GM18907 (cell line): ENCODE results near the gene KLHL40.

Experiments
- ATAC-seq: cut with Tn5 transposase; IDR thresholded peaks from one replicate; pipeline ENCODE4 v1.9.1; 2021; ENCODE audit warnings: mild to moderate bottlenecking, moderate library complexity; ENCODE audit not compliant: unreplicated experiment

Gene KLHL40

DNA sequence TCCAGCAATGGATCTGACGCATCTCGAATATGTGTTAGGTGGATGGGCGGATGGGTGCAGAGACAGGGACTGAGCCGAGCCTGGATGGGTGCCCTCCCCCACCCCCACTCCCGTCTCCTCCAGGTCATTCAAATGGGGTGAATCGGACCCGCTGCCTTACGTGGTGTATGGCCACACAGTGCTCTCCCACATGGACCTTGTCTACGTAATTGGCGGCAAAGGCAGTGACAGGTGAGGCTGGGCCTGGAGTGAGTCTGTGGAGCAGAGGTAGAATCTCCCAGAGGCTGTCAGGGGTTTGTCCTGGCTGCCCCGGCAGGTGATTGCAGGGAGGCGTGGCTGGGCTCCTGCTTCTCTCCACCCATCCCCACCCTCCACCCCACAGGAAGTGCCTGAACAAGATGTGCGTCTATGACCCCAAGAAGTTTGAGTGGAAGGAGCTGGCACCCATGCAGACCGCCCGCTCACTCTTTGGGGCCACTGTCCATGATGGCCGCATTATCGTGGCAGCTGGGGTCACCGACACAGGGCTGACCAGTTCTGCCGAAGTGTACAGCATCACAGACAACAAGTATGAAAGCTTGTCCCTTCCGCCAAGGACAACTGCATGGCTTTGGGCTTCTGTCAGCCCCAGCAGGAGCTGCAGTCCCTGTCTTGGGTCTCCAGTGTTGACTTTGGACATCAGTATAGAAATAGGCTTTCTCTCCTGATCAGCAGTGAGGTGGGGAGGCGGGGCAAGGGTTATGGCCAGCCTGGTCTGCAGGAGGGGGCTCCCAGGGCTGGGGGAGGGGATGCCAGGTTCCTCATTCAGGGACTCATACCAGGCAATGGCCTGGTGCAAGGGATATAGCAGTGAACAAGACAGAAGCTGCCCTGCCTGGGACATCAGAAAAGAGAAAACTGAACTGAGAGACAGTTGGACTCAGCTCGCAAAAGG is 3.4 kb downstream of the KLHL40 start:
- ATAC-seq = no peak

DNA sequence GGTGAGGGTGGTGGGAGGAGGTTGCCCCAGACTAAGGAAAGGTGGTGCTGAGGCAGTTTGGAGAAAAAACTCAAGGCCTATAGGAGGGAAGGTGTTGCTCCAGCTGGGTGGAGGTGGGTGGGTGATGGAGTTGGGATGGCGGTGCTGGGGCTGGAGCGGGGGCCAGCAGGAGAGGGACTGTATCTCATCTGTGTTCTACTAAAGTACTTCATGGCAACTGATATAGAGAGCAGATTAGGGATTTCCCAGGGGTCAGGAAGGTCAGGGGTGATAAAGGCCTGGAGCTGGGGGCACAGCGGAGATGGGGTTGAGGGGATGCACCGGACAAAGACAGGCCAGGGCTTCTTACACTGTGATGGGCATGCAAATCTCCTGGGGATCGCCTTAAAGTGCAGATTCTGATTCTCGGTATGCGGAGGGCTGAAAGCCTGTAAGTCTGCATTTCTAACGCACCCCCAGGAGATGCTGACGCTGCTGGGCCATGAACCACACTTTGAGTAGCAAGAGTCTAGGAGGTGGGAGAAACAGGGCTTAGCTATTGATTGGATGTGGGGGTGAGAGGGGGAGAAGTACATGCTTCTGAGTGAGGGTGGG is 4.2 kb downstream of the KLHL40 start:
- ATAC-seq = no peak

- ATAC-seq = no peak
Observed at GRCh38 chr3:42690191-42690590, 4.9 kb downstream of the KLHL40 start.

- no peak for ATAC-seq
Observed at GRCh38 chr3:42690766-42691680, 5.7 kb downstream of the KLHL40 start.

DNA sequence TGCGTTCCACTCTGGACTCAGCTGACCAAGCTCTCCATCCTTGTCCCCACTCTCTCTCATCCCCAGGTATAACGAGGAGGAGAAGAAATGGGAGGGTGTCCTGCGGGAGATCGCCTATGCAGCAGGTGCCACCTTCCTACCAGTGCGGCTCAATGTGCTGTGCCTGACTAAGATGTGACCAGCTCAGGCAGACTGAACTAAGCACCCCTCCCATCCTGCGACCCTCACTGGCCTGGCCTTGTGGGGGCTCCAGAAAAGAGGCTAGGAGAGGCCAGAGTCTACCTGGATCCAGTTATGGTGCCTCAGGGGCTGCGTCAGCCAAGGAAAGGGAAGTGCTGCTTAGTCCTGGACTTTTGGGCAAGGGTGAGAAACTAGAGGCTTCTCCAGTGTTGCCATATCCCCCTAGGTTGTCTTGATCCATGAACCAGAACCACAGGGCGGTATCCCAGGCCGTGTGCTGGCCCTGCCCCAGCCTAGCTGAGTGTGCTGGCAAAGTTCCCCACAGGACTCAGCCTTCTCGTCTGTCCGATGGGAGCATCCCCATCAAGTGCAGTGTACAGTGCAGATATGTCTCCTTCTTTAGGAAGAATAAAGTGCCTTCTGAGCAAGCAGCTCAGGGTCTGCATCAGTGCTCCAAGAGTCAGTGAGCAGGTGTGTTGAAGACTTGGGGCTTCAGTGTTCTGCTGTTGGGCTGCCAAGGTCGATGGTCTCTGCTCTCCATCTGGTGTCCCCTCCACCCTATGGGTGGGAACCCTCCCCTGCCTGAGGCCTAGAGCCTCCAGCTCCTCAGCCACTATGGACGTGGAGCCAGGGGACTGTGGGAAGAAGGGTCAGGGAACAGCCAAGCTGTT is 6.7 kb downstream of the KLHL40 start:
- ATAC-seq = no peak

GRCh38 chr3:42692667-42693529 is 7.6 kb downstream of the KLHL40 start:
- ATAC-seq = no peak

- no peak for ATAC-seq
Observed at GRCh38 chr3:42693530-42693930, 8.2 kb downstream of the KLHL40 start.

GRCh38 chr3:42694366-42694765 is 9.0 kb downstream of the KLHL40 start:
- no peak for ATAC-seq

DNA sequence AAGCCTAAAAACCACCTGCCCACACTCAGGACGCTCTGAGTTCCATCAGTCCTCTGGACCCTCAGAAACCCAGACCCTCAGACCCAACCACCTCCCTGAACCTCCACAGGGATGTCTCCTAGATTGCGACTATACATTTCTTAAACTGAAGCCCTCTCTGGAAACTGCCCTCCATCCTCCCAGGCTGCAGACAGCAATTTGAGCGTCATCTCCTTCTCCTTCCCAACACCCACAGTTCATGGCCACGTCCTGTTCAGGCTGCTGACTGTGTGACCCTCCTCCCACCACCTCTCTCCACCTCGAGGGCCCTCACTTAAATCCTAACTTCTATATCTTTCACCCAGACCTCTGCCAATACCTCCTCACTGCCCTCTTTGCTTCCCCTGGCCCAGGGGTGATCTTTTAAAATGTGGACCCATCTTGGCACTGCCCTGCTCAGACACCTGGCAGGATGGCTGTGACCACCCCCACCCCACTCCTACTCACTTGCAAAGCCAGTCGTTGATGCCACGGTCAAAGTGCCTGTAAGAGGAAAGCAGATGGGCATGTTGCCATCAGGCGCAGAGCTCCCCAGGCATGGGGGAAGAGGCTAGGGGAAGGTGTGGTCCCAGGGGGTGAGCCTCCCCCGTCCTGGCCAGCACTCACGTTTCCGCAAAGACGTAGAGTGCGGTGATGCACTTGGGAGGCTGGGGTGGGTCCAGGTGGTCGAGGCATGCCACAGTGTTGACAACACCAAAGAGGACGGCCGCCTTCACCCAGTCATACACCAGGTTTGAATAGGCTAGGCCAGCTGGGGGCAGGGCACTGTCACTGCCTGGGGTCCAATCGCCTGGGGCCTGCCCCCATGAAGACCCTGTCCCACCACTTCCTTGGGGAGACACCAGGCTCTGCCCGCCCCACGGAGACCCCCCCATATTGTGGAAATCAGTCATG is 11.3 kb downstream of the KLHL40 start:
- ATAC-seq = no peak

DNA sequence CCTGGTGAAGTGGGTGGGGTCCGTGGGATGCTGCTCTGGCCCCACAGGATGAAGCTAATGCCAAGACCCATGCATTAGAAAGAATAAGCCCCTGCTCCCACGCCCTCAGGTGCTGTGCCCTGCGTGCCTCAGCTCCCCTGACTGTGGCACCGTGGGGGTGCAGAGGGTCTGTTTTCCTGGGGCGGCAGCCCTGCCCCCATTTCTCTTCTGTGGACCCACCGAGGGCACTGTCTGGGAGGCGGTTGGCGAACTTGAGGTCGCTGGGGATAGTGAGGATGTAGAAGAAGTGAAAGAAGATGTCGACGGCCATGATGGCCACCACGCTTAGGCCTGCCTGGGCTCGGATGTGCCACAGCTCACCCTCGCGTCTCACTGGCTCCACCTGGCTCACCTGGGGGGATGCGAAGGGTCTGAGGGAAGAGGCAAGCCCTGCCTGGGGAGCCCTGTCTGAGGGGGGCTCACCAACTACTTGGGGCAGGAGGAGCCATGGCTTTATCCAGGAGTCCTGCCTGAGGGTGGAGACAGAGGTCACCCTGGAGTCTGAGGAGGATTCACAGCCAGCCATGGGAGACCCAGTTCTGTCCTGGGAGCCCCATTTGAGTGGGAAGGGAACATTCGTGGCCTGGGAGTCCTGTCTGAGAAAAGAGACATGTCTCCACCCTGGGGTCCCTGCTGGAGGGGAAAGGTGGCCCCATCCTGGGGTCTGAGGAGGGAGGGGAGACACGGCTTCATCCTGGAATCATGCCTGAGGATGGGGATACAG is 12.1 kb downstream of the KLHL40 start:
- ATAC-seq = no peak

GRCh38 chr3:42698216-42698910 is 13.0 kb downstream of the KLHL40 start:
- no peak for ATAC-seq

GRCh38 chr3:42698911-42699230 is 13.5 kb downstream of the KLHL40 start:
- ATAC-seq = no peak

GRCh38 chr3:42699511-42699971 is 14.2 kb downstream of the KLHL40 start:
- no peak for ATAC-seq

- no peak for ATAC-seq
Observed at GRCh38 chr3:42700366-42701288, 15.3 kb downstream of the KLHL40 start.

DNA sequence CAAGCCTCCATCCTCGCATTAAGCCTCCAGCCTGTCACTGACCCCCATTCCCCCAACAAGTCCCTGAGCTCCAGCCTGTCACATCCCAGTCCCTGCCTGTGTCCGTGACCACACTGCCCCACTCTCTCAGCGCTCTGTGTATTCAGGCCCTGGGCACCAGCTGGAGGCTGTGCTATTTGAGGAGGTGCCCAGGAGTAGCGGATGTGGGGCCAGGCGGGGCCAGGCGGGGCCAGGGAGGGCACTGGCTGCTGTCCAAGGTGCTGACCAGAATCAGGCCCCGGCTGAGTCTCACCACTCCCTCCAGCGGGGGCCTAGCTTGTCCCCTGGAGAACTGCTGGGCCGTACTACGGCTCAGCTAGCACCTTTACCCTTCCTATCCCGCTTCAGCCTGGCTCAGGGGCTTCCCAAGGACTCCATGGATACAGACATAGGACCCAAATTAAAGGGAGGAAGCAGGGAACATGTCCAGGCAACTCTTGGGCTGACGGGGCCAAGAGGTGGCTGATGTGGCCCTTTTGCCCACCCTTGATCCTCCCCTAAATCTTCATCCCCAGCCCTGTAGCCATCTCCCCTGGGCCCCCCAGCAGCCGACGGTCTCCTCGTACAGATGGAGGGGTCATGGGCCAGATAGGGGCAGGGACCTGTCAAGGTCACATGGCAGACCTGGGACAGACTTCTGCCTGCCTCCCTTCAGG is 16.2 kb downstream of the KLHL40 start:
- ATAC-seq = no peak
